Neural crest cell (in vitro differentiated cells): ENCODE results near the gene INHBB. TPM values are rescaled to one million over a fixed set of nuclear protein-coding genes. Genes with fewer than 3 reads are reported as not detected.

Experiments
- DNase-seq: peaks from one replicate; pipeline ENCODE4 v3.0.0; 2021; ENCODE audit warnings: low read depth, mixed read lengths, low spot score
- H3K27ac Mint-ChIP-seq: one replicate; pipeline ENCODE4 v1.8.0; 2021; ENCODE audit warnings: mild to moderate bottlenecking, mixed read lengths; ENCODE audit not compliant: unreplicated experiment
- H3K27me3 Mint-ChIP-seq: 2 replicates; pipeline ENCODE4 v1.8.0; 2021; ENCODE audit warnings: low read depth, mild to moderate bottlenecking, mixed read lengths
- H3K36me3 Mint-ChIP-seq: 2 replicates; pipeline ENCODE4 v1.8.0; 2021; ENCODE audit warnings: low read depth, mild to moderate bottlenecking, mixed read lengths
- H3K4me1 Mint-ChIP-seq: 2 replicates; pipeline ENCODE4 v1.8.0; 2021; ENCODE audit warnings: mixed read lengths
- H3K4me3 Mint-ChIP-seq: one replicate; pipeline ENCODE4 v1.8.0; 2021; ENCODE audit warnings: mild to moderate bottlenecking, mixed read lengths
- H3K9me3 Mint-ChIP-seq: 2 replicates; pipeline ENCODE4 v1.8.0; 2021; ENCODE audit warnings: mixed read lengths
- CTCF ChIP-seq: fragments of 200-600 bp; sonication (generic); conservative IDR thresholded peaks from 2 replicates; pipeline ENCODE4 v1.5.0; 2021; ENCODE audit warnings: antibody characterized with exemption, mild to moderate bottlenecking
- total RNA-seq: library from RNA; stranded (reverse); gene quantifications from 2 replicates; pipeline ENCODE4 v1.2.1, GENCODE V29; 2021

The INHBB gene
- total RNA-seq, 1 donor from 2014 or later = 0.49 TPM

- H3K4me1 Mint-ChIP-seq = peaks cover 6% of the 10 kb centered on the region
- H3K9me3 Mint-ChIP-seq = peaks cover 2% of the 10 kb centered on the region
- H3K4me3 Mint-ChIP-seq = no peak overlapping the region
- TF ChIP-seq CTCF = no peak
- H3K27me3 Mint-ChIP-seq = peaks cover 28% of the 10 kb centered on the region
- peaks cover 3% of the 10 kb centered on the region for H3K36me3 Mint-ChIP-seq
- no peak for DNase-seq
- no peak overlapping the region for H3K27ac Mint-ChIP-seq
These were observed 11.9 kb upstream of the INHBB start for GRCh38 chr2:120334068-120334467.

GRCh38 chr2:120336749-120337148, 9.2 kb upstream of the INHBB start:
- H3K27ac Mint-ChIP-seq = no peak overlapping the region
- no peak for DNase-seq
- peaks cover 3% of the 10 kb centered on the region for H3K36me3 Mint-ChIP-seq
- peaks cover 6% of the 10 kb centered on the region for H3K4me1 Mint-ChIP-seq
- TF ChIP-seq CTCF = no peak
- peaks cover 46% of the 10 kb centered on the region for H3K27me3 Mint-ChIP-seq
- no peak overlapping the region for H3K4me3 Mint-ChIP-seq
- H3K9me3 Mint-ChIP-seq = peaks cover 2% of the 10 kb centered on the region

GRCh38 chr2:120338015-120338414, 7.9 kb upstream of the INHBB start:
- no peak for TF ChIP-seq CTCF
- no peak overlapping the region for H3K27ac Mint-ChIP-seq
- H3K4me1 Mint-ChIP-seq = peaks cover 6% of the 10 kb centered on the region
- no peak overlapping the region for H3K4me3 Mint-ChIP-seq
- peaks cover 59% of the 10 kb centered on the region for H3K27me3 Mint-ChIP-seq
- DNase-seq = no peak
- peaks cover 2% of the 10 kb centered on the region for H3K9me3 Mint-ChIP-seq
- H3K36me3 Mint-ChIP-seq = peaks cover 3% of the 10 kb centered on the region

GRCh38 chr2:120341977-120342376, 4.0 kb upstream of the INHBB start:
- Mint-ChIP-seq H3K4me3 (peak overlapping the region; percentile 55), H3K27ac (no peak overlapping the region), H3K27me3 (peaks cover 68% of the 10 kb centered on the region), H3K9me3 (no peaks in the 10 kb centered on the region), H3K4me1 (peaks cover 10% of the 10 kb centered on the region), H3K36me3 (no peaks in the 10 kb centered on the region)
- TF ChIP-seq CTCF = no peak
- DNase-seq = no peak

GRCh38 chr2:120342446-120342845, 3.5 kb upstream of the INHBB start:
- H3K27me3 Mint-ChIP-seq = peaks cover 70% of the 10 kb centered on the region
- no peaks in the 10 kb centered on the region for H3K9me3 Mint-ChIP-seq
- no peaks in the 10 kb centered on the region for H3K36me3 Mint-ChIP-seq
- DNase-seq = no peak
- no peak for TF ChIP-seq CTCF
- no peak overlapping the region for H3K27ac Mint-ChIP-seq
- H3K4me3 Mint-ChIP-seq = peak overlapping the region; percentile 55
- H3K4me1 Mint-ChIP-seq = peaks cover 15% of the 10 kb centered on the region

- Mint-ChIP-seq H3K27ac (no peak overlapping the region), H3K36me3 (no peaks in the 10 kb centered on the region), H3K4me3 (peak overlapping the region; percentile 34), H3K4me1 (peaks cover 19% of the 10 kb centered on the region), H3K27me3 (peaks cover 72% of the 10 kb centered on the region), H3K9me3 (no peaks in the 10 kb centered on the region)
- no peak for TF ChIP-seq CTCF
- DNase-seq = no peak
These were observed 2.9 kb upstream of the INHBB start for GRCh38 chr2:120343100-120343432.
